Left renal cortex interstitium (tissue), 4 donors: ENCODE results near the gene TM4SF20. TPM values are rescaled to one million over a fixed set of nuclear protein-coding genes. Genes with fewer than 3 reads are reported as not detected.
"Not testable (repeated sequence)": the region's sequence is repeated elsewhere in the genome, so short reads cannot be mapped to it uniquely, and the experiment has no call there.

Source experiments
- DNase-seq, 4 donors: peaks; one replicate each; pipeline ENCODE4 v3.0.0-alpha.2; 2013; ENCODE audit warnings: low read depth in 4 of 4, low spot score in 2 of 4, missing footprints in 1 of 4
- polyA plus RNA-seq, 4 donors: library from polyadenylated mRNA; unstranded; fragments of 120-200 nt; gene quantifications; one replicate each; pipeline ENCODE4 v1.2.1, GENCODE V29; 2013; ENCODE audit not compliant: insufficient read length in 4 of 4

TM4SF20 gene
- polyA plus RNA-seq, 4 donors: 0.06 to 0.13 (median 0.11) TPM

GRCh38 chr2:227401550-227401949, 22.4 kb upstream of the TM4SF20 start:
- no peak for DNase-seq

GRCh38 chr2:227398684-227399670, 19.9 kb upstream of the TM4SF20 start:
- no peak for DNase-seq

- no peak for DNase-seq
Measured at GRCh38 chr2:227397562-227397961, 18.5 kb upstream of the TM4SF20 start.

- DNase-seq: no peak
Measured at GRCh38 chr2:227395556-227395955, 16.4 kb upstream of the TM4SF20 start.

- DNase-seq: no peak
Measured at GRCh38 chr2:227394401-227394800, 15.3 kb upstream of the TM4SF20 start.

- DNase-seq: no peak
Measured at GRCh38 chr2:227390468-227391256, 11.6 kb upstream of the TM4SF20 start.

- DNase-seq: no peak
Measured at GRCh38 chr2:227389661-227390060, 10.6 kb upstream of the TM4SF20 start.

- DNase-seq: no peak
Measured at GRCh38 chr2:227389231-227389630, 10.1 kb upstream of the TM4SF20 start.

GRCh38 chr2:227388537-227389011, 9.5 kb upstream of the TM4SF20 start:
- no peak for DNase-seq

GRCh38 chr2:227387583-227387982, 8.5 kb upstream of the TM4SF20 start, which contains the start of gene SCYGR1:
TSS of gene SCYGR1 (minus strand) at chr2:227387949. CDS start at chr2:227387949, 0 bp downstream.
- DNase-seq: not testable (repeated sequence)

GRCh38 chr2:227386630-227387029, 7.5 kb upstream of the TM4SF20 start:
- DNase-seq: no peak

- DNase-seq: no peak
Measured at GRCh38 chr2:227383686-227384085, 4.6 kb upstream of the TM4SF20 start.

GRCh38 chr2:227382241-227382835, 3.2 kb upstream of the TM4SF20 start:
- DNase-seq: not testable (repeated sequence)

- no peak for DNase-seq
Measured at GRCh38 chr2:227378371-227378782, 729 bp downstream of the TM4SF20 start.

GRCh38 chr2:227377467-227378351, 1.4 kb downstream of the TM4SF20 start:
- DNase-seq: no peak

- DNase-seq: no peak
Measured at GRCh38 chr2:227376656-227377396, 2.3 kb downstream of the TM4SF20 start.

- DNase-seq: no peak
Measured at GRCh38 chr2:227374158-227374557, 4.9 kb downstream of the TM4SF20 start.

GRCh38 chr2:227373389-227373788, 5.7 kb downstream of the TM4SF20 start:
- DNase-seq: no peak

- no peak for DNase-seq
Measured at GRCh38 chr2:227370791-227371312, 8.3 kb downstream of the TM4SF20 start.
